ENCODE measurements around the gene TTC29.
"Not testable (repeated sequence)": the region's sequence is repeated elsewhere in the genome, so short reads cannot be mapped to it uniquely, and the experiment has no call there.

Gene TTC29

DNA sequence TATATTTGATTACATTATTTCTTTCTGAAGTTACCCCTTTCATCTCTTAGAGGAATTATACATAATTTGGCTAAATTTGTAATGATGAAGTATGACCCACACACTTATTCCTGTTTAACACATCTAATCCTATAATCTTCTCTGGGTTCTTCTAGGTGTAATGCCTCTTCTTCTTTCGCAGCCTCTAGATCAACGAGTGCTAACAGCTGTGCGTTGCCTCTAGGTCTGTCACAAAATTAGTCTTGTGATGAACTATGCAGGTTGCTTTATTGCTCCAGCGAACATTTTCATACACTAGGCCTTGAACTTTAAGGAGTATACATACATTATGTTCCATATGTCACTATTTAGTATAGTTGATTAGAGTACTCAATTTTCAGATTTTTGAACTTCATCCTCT, 89.9 kb downstream of the TTC29 start:
- DNase-seq, result no peak

DNA sequence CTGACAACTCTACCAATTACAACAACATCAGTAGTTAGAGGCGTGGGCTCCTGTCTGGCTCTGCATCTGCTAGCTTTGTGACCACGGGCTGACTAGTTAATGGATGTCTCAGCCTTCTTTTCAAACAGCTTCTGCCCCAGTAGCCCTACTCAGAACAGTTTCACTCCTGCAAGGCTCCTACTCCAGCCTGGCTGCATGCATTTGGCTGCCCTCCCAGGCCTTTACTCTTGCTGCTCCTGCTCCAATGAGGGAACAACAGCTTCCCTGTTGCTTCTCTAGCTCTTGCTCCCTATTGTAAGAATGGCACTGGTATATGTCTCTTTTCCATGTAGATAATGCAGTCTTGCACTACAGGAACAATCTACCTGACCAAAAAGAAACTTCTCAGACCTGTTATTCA, 93.3 kb downstream of the TTC29 start:
- DNase-seq, result no peak

DNA sequence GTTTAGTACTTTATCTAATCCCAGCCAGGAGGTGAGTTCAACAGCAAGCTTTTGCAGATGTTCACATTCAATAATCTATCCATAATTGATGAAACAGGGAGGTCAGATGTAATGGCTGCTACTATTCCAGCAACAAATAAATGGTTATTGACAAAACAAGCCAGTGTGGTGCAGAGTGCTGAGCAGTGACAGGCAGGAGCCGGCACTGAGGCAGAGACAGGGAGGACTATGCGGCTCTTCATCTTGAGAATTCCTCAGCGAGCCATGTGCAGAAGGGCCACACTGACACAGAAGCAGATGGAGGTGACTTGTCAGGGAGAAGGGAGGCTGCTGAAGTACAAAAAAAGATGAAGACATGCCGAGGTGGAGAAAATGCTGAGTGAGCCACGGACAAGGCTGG, 98.3 kb downstream of the TTC29 start:
- no peak for DNase-seq

DNA sequence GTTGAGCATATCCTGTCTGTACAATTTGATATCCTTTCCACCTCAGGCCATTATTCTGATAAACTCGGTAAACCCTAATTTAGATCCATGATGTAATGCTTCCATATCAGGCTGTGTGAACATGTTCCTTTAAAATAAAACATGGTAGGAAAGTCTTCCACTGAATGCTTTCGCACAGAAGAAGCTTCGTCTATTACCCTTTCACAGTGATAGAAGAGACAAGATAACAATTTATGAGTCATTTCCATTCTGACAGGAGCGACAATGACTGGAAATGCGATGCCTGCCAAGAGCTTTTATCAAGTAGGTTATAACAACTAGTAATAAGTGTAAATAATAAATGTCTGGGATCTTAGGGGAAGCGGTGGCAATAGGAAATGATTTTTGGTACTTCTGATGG, 98.8 kb downstream of the TTC29 start:
- DNase-seq, result no peak

DNA sequence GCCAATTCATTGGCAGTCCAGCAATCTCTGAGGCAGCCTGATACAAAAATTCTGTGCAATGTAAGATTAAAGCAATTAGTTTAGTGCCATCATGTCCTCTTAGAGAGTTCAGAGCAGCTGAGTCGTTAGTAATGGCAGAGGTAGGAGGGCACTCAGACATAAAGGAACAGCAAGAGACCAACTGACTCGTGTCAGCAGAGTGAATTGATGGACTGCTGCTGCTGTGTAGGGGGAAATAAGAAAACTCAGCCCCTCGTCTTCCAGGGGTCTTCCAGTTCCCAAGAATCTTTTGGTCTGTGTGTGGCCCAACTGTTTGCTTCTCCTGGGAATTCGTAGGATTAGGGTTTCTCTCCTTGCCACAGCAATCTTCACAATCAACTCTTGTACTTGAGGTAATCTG, 100.9 kb downstream of the TTC29 start:
- DNase-seq, result no peak

DNA sequence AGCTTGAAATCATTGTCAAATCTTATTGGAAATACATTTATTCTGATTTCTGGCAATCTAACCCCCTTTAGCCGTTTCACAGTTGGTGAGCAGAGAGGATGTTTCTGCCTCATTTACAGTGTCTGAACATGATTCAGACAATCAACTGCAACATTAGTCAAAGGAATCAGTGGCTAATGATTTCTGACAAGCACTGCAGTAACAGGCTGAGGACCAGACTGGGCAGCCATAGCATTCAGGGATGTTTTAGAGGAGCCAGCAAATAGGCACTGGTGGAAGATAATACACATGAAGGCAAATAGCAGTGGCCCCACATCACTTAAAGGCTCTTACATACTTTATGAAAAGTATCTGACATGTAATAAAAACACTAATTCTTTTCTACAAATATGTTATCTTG, 102.8 kb downstream of the TTC29 start:
- no peak for DNase-seq

DNA sequence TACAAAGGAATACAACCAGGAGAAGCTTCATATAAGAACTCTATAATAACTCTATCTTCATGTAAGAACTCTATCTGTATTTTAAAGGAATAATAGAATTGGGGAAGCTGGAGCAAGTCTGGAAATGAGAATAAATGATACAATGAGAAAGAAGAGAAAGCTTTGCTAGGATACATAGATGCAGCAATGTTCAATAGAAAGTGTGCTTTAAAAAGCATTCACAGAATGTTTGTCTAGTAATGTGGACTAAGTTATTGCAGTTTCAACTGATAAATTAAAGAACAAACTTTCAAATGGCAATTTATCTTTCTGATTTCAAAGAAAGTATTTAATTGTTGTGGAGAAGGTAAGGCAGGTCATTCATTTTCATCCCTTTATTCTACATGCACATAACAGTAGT, 104.9 kb downstream of the TTC29 start:
- DNase-seq, result no peak

DNA sequence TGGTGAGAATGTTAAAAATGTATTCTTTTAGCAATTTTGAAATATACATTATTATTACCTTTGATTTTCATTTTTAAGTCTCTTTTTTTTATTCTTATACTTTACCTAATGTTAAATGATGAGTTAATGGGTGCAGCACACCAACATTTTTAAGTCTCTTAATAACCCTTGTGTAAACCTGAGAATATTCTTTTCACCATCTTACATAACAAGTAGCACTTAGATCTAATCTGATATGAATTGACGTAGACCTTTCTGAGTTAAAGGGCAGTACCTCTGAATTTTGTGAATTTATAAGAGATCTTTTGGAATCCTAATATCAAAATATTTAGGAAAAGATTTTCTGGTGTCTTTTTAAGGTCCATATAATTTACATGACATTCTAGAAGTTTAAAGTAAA, 110.6 kb downstream of the TTC29 start:
- DNase-seq, result no peak

DNA sequence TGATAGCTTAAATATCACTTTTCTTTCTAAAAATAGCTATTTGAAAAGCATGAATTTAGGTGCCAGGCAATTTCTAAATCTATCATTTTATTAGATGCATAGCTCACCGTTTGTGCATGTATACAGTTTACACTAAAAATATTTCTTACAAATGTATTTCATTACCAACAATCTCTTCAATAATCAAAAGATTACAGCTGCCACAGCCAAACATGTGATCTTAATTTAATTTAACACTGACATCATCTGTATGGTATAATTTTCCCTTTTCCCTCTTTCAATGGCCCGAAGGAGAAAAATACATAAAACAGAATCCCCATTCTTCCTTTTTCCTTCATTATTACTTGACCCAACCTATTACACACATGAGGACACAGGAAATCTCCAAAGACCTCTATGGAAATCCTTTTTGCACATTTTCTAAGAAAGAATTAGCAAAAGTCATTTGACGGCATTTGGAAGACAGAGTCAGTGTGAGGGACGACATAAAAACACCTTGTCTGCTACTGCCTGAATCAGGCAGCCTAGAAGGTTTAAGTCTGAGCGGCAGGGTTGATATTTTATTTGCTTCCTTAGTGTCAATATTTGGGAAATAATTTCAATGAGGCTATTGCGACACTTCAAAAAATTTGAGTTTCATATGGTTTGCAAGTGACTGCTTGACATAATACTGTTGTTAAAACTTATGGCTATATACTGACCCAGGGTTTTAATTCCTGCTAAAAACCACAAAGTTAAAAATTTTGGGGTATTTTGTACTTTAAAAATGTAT, 111.2 kb downstream of the TTC29 start:
- DNase-seq, result no peak

DNA sequence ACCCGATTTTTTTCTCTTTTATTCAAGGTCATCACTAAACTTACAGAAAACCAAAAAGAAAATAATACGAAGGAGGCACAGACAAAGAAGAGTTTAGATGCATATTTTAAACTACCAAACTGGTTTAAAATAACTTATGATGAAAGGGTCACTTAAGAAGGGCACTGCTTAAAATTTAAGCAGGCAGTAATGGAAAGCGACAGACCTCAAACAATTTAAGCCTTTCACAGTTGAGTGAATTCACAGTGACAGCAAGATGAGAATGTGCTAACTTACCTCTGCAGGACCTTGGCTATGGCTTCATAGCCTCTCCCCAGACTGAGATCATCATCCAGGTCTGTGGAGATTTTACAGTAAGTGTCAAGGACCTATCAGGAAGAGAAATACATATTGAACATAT, 112.1 kb downstream of the TTC29 start:
- no peak for DNase-seq

DNA sequence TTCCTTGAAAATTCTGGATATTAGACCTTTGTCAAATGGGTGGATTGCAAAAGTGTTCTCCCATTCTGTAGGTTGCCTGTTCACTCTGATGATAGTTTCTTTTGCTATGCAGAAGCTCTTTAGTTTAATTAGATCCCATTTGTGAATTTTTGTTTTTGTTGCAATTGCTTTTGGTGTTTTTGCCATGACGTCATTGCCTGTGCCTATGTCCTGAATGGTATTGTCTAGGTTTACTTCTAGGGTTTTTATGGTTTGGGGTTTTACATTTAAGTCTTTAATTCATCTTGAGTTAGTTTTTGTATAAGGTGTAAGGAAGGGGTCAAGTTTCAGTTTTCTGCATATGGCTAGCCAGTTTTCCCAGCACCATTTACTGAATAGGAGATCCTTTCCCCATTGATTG, 122.7 kb downstream of the TTC29 start:
- DNase-seq, result not testable (repeated sequence)

DNA sequence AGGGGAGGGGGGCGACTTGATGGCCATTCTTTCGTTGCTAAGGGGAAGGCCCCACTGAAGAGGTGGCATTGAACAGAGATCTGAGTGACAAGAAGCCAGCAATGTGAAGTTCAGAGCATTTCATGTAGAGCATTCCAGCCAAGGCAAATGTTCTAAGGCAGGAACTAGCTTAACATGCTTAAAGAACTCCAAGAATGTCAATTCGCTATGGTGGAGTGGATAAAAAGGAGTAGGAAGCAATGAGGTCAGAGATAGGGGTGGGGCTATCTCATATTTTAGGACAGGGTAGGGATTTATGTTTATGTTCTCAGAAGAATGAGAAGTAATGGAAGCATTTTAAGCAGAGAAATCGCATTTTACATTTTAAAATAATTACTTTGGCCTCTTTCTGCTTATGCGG, 130.9 kb downstream of the TTC29 start:
- no peak for DNase-seq

DNA sequence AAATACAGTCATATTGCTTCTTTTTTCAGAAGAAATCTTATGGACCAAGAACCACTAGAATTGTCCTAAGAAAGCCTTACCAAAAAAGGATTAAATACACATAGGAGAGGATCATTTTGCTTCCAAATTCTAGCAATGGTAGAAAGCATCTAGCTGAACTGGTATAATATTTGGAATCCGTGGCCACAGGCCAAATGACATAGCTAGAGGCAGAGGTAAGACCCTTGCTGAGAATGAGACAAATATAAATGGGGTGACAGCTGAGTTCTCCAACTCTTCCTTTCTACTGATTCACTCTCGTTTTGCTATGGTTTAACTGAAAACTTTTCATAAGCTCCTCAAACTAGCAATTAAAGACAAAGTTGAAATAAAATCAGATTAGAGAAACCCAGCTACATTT, 150.0 kb downstream of the TTC29 start:
- no peak for DNase-seq

DNA sequence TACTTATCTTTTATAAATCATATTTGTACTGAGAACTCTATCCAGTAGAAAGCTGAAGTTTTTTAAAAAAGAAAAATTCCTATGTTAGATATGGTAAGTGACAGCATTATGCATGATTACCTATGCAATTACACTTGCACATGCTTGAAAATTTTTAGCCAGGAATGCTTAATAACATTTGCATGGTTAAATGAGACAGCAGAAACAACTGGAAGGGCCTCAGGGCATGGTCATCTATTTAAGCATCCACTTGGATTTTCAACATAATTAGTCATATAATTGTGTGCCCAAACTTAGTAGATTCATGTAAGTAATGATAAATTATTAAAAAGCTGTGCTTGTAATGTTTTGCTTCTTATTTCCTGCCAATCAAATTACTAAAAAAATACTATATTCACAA, 151.9 kb downstream of the TTC29 start:
- no peak for DNase-seq

DNA sequence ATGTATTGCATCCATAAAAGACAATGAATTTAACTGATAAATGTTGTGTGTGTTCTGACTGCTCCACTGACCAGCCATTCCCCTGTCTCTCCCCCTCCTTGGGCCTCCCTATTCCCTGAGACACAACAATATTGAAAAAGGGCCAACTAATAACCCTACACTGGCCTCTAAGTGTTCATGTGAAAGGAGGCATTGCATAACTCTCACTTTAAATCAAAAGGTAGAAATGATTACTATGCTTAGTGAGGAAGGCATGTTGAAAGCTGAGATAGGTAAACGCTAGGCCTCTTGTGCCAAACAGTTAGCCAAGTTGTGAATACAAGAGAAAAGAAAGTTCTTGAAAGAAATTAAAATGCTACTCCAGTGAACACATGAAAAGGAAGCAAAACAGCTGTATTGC, 154.2 kb downstream of the TTC29 start:
- no peak for DNase-seq

DNA sequence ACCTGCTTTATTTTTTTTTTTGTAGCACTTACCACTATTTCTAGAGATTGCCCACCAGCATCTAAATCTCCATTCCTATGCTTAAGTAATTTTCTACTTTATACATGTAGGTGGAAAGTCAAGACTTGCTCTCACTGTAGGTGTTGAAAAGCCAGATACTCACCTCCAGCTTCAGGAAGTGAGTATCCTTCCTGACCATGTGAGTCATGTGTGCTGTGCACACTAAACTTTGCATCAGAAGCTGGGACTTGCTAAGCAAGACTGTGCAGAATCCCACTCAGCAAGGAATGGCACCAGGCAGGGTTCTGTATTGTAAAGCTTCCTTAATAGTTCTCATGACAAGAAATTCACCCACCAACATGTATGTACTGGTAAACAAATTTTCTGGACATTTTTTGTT, 155.1 kb downstream of the TTC29 start:
- no peak for DNase-seq

DNA sequence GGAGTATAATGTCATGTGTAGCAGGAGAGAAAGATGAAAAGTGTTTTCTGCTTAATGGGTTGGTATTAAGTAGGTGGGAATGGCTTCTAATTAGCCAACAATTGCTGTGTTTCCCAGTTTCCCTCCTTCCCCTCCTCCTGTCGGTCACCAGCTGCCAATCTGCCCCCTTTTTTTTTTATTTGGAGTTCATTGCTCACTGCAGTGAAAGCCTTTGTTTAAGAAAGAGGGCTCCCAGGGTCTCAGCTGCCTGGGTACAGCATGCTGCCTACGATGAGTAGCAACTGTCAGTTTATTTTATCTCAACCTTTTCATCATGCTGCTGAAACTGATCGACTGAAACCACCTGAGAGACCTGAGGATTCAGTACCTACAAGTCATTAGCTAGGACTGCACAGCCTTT, 157.9 kb downstream of the TTC29 start:
- DNase-seq, result no peak

DNA sequence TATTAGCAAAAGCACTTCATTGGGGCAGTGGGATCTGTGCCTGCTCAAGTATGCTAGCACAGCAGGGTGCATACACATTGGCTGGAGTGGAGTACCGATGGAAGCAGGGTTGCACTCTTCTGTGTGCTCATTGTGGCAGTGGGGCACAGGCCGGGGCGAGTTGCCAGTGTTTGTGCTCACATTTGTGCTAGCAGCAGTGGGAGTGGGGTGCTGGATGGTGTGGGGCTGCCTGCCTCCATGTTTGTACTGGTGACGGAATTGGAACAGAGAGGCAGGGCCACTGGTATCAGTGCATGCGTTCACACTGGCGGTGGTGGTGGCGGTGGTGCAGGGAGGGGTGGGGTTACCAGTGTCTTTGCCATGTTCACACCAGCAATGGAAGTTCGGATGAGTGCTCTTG, 169.0 kb downstream of the TTC29 start:
- DNase-seq, result no peak

DNA sequence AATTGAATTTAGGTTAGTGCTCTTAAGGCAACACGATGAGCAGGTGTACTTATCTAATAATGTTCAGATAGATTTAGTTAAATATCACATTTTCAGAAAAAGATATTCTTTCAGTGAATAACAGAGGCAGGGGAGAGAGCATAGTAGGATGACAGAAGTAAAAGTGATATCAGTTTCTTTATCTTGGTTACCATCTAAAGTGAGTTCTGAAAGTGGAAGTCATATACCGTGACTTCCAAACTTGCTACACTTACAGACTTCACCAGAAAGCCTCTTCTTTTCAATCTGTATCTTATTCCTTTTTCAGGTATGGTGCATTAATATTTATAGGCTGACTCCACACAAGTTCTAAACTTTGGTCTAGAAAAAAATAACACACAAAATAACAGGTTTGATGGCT, 182.1 kb downstream of the TTC29 start:
- DNase-seq, result no peak

DNA sequence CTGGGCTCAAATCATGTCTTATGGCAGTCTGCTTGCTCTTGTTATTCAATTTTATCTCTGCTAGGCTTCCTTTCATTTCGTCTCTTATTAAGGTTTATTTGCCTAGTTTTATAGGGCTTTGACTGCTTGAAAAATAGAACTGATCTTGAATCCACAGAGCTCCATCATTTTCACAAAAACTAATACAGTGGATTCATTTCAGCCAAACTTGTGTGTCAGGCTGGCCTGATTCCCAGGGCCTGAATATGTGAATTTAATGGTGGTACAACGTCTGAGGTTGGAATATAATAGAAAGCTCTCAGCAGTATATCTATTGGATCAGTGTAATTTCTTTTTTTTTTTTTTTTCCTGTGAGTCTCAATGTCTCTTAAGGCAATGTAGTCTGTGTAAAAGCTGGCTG, 183.6 kb downstream of the TTC29 start:
- DNase-seq, result no peak

DNA sequence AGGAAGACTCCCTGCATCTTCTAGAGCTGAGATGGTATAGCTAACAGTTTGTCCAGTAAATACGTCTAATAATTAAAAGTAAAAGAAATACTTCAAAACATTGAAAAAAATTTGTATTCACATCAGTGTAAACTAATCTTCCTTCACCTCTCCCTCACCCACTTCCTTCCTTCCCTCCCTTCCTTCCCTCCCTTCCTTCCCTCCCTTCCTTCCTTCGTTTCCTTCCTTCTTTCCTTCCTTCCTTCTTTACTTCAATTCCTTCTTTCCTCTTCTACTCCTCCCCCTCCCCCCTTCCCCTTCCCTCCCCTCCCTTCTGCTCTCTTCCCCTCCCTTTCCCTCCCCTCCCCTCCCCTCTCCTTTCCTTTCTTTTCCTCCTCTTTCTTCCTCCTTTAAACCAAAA, 203.2 kb downstream of the TTC29 start:
- DNase-seq, result no peak

DNA sequence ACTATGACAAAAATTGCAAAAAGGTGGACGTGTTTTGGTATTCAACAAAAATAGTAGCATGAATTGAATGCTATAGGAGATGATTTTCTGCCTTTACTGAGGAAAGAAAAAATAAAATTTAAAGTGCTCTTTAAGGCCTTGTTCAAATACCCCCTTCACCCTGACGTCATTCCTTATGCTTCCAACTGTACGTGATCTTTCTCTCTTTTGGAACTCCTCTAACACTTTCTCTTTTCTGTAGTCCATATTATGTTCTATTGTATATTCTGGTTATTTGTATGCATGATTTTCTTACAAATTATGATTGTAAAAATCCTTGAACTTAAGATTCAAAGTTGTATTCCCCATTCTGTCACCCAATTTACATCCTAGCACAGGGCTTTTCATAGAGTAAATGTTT, 206.5 kb downstream of the TTC29 start:
- DNase-seq, result no peak

DNA sequence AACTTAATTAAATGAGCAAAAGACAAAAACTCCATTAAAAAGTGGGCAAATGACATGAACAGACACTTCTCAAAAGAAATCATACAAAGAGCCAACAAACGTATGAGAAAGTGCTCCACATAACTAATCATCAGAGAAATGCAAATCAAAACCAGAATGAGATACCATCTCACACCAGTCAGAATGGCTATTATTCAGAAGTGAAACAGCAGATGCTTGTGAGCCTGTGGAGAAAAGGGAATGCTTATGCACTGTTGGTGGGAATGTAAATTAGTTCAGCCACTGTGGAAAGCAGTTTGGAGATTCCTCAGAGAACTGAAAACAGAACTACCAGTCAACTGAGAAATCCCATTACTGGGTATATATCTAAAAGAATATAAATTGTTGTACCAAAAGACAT, 222.1 kb downstream of the TTC29 start:
- DNase-seq, result not testable (repeated sequence)

DNA sequence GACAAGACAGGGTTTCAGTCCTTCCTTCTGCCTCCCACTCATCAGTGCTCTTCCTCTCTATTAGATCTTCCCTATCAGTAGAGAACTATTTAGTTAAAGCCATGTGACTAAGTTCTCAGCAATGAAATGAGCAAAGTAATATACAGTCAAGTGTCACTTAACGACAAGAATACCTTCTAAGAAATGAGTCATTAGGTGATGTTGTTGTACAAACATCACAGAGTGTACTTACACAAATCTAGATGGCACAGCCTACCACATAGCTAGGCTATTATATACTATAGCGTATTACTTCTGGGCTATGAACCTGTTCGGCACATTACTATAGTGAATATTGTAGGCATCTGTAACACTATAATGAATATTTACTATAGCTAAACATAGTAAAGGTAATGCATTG, 235.7 kb downstream of the TTC29 start:
- no peak for DNase-seq

DNA sequence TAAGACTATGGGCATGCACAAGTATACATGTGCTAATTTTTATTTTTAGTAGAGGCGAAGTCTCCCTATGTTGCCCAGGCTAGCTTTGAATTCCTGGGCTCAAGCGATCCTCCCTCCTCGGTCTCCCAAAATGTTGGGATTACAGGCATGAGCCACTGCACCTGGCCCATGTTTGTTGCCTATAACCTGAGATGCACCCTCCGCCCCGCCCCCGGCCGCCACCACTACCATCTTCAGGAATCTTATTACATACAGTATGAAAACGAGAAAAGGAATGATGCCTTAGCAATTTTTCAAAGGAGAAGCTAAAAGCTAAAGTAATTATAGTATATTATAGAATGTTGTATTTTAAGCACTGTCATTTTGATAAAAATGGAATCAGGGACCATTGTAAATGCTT, 245.8 kb downstream of the TTC29 start:
- no peak for DNase-seq
